ENCODE data around the gene NT5M.

DNA sequence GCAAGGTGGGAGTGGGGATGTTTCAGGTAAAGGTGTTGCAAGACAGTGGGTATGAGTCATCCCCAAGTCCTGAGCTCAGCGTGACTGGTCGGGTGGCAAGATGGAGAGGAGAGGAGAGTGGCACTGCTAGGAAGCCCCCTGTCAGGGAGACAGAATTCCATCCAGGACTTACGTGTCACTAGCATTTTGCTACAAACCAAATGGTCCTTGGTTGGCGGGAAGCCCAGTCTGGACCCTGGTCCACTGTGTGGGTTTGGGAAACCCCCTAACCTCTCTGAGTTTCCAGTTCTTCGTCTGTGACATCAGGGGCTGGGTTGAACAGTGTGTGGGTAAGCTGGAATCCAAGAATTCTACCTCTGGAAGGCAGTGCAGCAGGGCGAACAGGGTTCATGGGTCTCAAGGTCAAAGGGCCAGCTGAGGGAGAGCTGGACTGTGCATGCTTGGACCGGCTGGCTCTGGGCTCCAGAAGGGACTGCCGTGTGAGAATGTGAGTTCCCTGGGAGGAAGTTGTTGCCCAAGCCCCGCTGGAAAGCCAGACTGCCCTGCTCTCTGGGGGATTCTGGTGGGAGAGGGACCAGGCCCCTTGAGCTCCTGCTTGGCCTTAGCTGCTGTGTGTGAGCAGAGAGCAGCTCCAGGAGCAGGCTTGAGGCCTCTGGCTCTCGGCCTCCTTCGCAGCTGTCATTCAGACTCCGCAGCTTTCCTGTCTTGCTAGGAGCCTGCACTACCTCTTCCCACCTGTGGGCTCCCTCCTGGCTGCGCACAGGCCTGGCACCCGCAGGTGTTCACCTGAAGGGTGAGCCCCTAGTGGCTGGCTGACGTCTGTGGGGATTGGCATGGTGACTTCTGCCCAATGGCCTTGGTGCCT lies 84.6 kb downstream of the NT5M start:
- TF ChIP-seq POLR2A (IDR thresholded peaks at IDR 0.05; ENCODE audit: low read depth, low read length) (no peak), TAF1 (IDR thresholded peaks at IDR 0.05; ENCODE audit: borderline replicate concordance, low read depth, low read length) (no peak)
